Measurements from ENCODE around the gene EMP1.

Gene EMP1

DNA sequence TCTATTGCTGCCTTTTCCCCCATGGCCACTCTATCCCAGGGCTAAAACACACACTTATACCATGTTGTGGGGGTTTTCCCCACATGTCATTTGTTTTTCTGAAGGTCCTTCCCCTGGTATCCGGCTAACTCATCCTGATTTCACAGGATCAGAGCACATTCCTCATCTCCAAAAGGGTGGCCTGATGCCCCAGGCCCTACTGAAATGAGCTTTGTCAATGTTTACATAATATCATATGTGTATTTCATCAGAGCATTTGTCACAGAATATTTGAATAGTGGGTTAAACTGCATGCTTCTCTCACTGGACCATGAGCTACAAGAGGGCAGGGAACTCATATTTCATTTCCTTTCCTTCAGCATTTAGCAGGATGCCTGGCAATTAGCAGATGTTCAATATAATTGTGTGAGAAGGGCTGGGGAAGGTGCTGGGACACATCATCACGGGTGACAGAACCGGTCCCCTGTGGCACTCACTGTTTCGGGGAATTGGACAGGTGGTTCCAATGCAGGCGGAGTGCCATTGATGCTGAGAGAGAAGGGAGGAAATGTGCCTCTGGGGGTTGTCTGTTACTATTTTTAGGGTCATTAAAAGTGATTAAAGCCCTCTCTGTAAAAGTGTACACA, 26.8 kb downstream of the EMP1 start:
- DNase-seq (ENCODE audit: low spot score), result no peak

DNA sequence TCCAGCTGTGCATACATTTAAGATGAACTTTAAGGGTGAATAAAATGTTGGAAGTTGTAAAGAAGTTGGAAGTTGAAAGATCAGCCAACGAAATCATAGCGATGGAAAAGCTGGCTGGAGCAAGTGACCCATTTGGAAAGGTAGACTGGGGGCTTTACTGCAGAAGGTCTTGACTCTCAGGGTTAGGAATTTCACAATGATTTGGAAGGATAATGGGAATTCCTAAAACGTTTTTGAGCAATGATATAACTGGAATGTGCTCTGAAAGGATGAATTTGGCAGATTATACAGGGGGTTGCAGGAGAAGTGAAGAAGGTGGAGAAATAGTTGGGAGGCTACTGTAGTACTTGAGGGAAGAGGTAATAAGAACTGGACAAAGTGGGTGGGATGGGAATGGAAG, 27.4 kb downstream of the EMP1 start:
- DNase-seq (ENCODE audit: low spot score), result no peak

DNA sequence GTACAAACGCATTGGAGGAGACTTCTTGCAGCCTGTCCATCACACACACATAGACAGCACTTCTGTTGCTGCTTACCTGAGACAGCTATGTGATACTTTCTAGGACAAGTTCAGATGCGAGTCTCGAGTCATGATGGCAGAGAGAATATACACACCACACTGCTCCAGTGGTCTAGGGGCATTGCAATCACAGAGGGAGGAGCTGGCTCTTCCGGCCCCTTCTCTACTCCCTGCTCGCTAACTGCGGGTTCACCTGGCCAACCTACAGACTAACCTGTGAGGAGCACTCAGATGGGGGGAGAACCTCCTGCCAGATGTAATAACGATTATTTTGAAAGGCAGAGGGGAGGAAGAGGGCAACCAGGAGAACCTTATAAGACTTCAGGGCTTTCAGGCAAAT, 30.7 kb downstream of the EMP1 start:
- no peak for DNase-seq (ENCODE audit: low spot score)

GRCh38 chr12:13228579-13228978, 32.1 kb downstream of the EMP1 start:
- DNase-seq (ENCODE audit: low spot score), result no peak

GRCh38 chr12:13229504-13229903, 33.0 kb downstream of the EMP1 start:
- no peak for DNase-seq (ENCODE audit: low spot score)

GRCh38 chr12:13230500-13230899, 34.0 kb downstream of the EMP1 start:
- no peak for DNase-seq (ENCODE audit: low spot score)

DNA sequence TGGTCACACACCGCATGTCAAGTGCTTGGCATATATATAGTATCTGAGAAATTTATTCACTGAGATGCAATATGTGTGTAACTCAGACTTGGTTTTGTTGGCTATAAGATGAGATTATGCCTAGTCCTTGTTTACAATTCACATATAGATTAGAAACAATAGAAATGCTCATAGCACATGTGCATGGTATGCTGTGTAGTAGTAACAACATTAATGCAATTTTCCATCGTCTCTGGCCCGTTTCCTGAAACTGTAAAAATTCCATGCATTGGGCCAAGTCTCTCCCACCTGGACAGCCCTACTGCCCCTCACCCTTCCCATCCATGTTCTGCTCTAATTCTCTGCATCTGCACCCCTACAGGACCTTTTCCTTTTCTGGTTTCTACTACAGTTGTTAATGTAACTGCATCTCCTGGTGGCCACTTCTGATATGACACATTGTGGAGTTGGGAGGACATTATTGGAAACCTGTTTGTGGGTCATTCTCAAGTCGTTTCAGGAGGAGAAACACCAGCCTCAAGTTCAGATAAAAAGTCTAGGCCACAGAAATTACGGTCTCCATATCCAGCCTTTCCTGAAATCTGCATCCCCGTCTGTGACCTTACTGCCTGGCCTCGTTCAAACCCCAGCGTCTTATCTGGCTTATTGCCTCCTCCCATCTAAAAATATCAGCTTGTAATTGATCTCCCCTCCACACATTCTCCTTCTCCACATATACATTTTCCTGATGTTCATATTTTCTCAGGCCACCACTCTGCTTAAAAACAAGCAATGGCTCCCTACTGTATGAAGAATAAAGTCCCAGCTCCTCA, 37.5 kb downstream of the EMP1 start:
- peak; percentile 54 for DNase-seq (ENCODE audit: low spot score)

GRCh38 chr12:13238204-13238603, 41.7 kb downstream of the EMP1 start:
- no peak for DNase-seq (ENCODE audit: low spot score)

GRCh38 chr12:13241833-13242488, 45.4 kb downstream of the EMP1 start:
- peak; percentile 94 for DNase-seq (ENCODE audit: low spot score)

DNA sequence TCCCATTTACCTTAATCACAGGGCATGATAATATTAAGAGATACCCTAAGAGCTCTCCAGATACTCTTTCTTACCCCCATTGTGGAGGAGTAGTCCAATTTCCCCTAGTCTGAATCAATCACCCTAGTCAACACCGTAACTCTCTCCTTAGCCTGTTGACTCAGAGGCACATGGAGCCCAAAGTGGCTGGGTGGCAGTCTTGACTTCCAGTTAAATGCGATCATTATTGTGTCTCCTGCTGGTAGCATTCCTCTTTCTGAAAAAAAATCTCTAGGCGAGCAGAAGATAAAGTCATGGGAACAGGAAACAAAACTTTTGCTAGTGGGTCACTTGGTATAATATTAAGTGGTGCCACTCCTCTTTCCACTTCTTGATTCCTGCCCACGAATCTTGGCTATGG, 46.4 kb downstream of the EMP1 start:
- DNase-seq (ENCODE audit: low spot score), result no peak

DNA sequence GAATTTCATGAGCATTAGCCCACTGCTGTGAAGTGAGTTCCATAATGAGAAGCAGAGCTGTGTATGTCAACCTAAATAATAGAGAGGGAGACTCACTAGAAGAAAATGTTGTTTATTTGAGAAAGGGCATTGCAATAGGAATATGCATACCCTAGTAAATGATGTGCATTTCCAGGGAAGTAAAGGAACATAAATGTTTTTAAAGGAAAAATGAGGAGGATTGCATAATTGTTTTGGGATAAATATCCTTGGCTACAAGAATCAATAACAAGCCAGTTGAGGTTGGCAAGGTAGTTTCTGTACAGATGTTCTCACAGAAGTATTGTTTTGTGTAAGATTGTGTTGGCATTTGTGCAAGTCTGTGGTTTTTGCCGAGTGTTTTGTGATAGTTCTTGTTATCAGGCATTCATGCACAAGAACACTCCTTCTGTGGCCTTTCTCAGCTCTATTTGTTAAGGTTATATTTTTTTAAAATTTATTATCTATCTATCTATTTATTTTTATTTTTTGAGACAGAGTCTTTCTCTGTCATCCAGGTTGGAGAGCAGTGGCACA, 47.1 kb downstream of the EMP1 start:
- DNase-seq (ENCODE audit: low spot score), result no peak

DNA sequence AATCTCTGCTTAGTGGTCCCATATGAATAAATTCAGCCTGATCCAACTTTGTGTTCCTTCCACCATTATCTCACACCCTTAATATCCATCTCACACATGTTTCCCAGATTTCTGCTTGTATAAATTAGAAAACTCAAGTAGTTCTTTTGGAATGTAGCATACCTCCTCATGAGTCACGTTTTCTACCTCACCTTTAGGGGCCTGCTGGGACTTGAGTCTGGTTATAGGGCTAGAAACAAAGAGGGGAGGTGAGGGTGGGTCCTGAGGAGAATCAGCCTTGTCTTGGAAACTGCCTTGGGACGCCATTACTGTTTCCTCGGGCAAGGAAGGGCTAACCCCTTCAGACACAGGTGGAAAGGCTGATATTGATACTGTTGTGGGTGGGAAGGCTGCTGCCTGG, 51.1 kb downstream of the EMP1 start:
- DNase-seq (ENCODE audit: low spot score), result no peak

DNA sequence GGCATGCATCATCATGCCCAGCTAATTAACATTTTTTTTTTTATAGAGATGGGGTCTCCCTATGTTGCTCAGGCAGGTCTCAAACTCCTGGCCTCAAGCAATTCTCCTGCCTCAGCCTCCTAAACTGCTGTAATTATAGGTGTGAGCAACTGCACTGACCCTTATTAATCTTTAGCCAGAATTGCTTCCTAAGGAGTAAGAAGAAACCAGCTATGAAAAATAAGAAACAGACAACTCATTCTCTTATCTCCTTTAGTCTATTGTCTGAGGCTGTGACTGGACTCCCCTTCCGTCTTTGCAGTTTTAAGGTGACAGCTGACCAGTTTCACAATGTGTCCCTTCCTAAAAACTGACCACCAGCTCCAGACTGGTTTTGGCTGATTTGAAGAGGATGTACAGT, 52.4 kb downstream of the EMP1 start:
- DNase-seq (ENCODE audit: low spot score), result no peak

GRCh38 chr12:13250416-13250815, 53.9 kb downstream of the EMP1 start:
- peak; percentile 44 for DNase-seq (ENCODE audit: low spot score)

DNA sequence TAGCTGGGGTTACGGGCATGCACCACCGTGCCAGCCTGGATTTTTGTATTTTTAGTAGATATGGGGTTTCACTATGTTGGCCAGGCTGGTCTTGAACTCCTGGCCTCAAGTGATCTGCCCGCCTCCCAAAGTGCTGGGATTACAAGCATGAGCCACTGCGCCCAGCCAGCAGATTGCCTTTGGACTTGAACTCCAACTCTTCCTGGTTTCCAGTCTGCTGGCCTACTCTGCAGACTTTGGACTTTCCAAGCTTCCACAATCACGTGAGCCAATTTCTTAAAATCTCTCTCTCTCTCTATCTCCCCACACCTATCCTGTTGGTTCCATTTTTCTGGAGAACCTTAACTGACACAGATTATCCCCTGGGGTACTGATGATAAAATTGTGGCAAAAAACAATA, 55.0 kb downstream of the EMP1 start:
- no peak for DNase-seq (ENCODE audit: low spot score)

DNA sequence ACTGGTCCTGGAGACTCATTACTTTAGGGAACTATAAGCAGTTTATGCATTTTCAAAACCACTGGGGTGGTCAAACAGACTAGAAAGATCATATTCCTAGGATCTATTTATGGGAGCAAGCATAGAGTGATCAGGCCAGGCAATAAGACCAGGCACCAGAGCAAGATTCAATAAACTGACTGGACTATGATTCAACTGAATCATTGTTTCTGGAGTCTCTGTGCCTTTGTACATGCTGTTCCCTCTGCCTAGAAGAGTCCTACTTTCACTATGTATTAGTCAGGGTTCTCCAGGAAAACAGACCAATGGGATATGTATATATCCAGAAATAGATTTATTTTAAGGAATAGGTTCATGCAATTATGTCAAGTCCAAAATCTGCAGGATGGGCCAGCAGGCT, 55.5 kb downstream of the EMP1 start:
- no peak for DNase-seq (ENCODE audit: low spot score)

DNA sequence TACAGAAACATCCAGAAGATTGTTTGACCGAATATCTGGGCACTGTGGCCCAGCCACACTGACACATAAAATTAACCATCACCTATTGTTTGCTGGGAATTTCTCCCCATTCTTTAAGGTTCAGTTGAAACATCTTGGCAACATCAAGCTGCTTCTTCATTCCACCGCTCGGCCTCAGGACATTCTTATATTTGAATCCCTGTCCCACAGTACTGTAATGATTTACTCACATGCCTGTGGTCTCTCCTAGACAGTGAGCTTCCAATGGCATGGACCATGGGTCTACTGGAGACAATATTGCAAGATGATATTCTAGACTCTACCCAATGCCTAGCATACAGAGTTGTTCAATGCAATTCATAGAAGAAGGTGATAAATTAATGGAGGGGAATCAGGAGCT, 56.1 kb downstream of the EMP1 start:
- no peak for DNase-seq (ENCODE audit: low spot score)

DNA sequence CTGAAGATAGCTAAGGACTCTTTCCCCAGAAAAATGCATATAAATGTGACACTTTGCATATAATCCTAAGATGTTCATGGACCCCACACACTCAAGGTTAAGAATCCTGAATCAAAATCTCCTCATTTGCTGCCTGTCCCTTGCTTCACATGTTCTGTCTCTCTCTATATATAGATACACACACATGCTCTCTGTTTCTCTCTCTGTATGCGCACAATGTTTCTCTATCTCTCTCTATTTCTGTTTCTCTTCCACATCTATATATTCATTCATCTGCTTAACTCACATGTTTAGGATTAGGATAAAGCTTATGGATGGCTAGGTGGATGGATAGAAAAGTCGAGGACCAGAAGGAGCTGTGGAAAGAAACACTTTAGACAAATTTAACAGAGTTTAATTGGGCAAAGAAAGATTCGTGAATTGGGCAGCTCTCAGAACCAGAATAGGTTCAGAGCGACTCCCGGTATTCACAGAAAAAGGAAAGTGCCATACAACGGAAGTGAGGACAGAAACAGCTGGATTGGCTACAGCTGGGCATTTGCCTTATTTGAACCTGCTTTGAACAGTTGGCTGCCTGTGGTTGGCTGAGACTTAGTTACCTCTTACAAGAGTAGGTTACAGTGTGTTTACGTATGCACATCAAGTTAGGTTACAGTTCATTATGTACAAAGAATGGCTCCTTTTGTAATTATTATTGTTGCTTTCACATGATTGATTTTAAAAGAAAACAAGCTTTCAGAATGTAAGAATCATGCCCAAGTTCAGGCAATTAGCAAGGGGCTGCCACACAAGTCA, 57.6 kb downstream of the EMP1 start:
- DNase-seq (ENCODE audit: low spot score), result no peak

DNA sequence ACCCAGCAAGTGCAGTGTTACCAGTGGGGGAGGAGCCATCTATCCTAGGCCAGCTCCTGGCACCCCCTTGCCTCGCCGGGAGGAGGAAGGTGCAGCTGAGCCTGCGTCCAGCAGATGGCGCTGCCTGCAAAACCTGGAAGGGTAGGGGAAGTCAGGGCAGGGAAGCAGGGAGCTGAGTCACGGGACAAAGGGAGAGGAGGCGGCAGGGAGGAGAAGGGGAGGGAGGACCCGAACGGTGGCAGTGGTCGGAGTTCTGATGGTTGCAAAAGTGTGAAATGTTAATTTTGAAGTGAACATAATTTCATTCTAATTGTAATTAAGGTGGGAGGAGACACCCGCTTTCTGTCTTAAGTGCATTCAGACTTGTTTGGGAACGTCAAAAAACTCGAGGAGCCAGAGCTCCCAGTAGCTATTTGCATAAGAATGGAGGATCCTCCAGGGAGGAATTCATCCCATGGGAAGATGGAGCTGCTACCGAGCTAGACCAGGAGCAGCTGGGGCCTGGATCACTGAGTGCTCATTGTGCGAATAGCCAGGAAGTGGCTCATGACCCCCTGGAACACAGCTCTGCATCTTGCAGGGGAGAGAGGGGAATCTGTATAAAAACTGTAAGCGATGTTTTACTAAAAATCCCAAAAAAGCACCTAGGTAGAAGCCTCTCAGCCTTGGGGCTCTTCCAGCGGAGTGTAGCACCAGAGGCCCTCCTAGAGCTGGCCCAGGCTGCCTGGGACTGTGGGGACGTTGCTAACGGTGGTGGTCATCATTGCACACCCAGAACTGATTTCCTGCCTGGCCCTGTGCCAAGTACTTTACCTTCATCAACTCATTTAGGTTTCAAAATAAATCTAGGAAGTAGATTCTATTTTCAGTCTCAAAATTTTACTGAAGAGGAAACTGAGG, 59.5 kb downstream of the EMP1 start:
- DNase-seq (ENCODE audit: low spot score), result peak; percentile 96

- no peak for DNase-seq (ENCODE audit: low spot score)
These were observed 60.1 kb downstream of the EMP1 start for GRCh38 chr12:13256692-13257045.

GRCh38 chr12:13257356-13257875, 60.9 kb downstream of the EMP1 start:
- DNase-seq (ENCODE audit: low spot score), result no peak
